Heart right ventricle (tissue), 16 donors: ENCODE results near the gene TTC9. TPM values are rescaled to one million over a fixed set of nuclear protein-coding genes. Genes with fewer than 3 reads are reported as not detected.
A peak's percentile ranks its signal among the peaks of the same experiment; 100 is the strongest.

Source experiments
- ATAC-seq, 8 donors: fragments of 200-7000 bp; cut with Tn5 transposase; one replicate each; pipeline ENCODE4 v1.9.1; 2020; ENCODE audit warnings: mild to moderate bottlenecking in 8 of 8, moderate library complexity in 8 of 8, moderate number of reproducible peaks in 1 of 8
- DNase-seq, 2 donors: peaks; one replicate each; pipeline ENCODE4 v3.0.0-alpha.2; 2020
- H3K27ac ChIP-seq, 10 donors: fragments of 200-600 bp; sonication (generic) in 2 of 10; one replicate each; pipeline versions ENCODE4 v1.5.0 to v1.8.0; 2020 to 2022; ENCODE audit warnings: mild to moderate bottlenecking in 3 of 10
- H3K27me3 ChIP-seq, 7 donors: fragments of 200-600 bp; one replicate each; pipeline ENCODE4 v1.8.0; 2021 to 2022; ENCODE audit warnings: mild to moderate bottlenecking in 2 of 7
- H3K36me3 ChIP-seq, 9 donors: fragments of 200-600 bp; sonication (generic) in 1 of 9; one replicate each; pipeline versions ENCODE4 v1.5.0 to v1.8.0; 2020 to 2022; ENCODE audit warnings: mild to moderate bottlenecking in 2 of 9
- H3K4me1 ChIP-seq, 9 donors: fragments of 200-600 bp; sonication (generic) in 1 of 9; one replicate each; pipeline versions ENCODE4 v1.5.0 to v1.8.0; 2020 to 2022; ENCODE audit warnings: mild to moderate bottlenecking in 4 of 9
- H3K4me3 ChIP-seq, 10 donors: fragments of 200-600 bp; sonication (generic) in 2 of 10; one replicate each; pipeline versions ENCODE4 v1.5.0 to v1.8.0; 2020 to 2022; ENCODE audit warnings: mild to moderate bottlenecking in 7 of 10, moderate library complexity in 2 of 10
- H3K9me3 ChIP-seq, 11 donors: fragments of 200-600 bp in 10 of 11; sonication (generic) in 2 of 11; one replicate each; pipeline versions ENCODE4 v1.5.0 to v1.8.0; 2013 to 2022; ENCODE audit warnings: mild to moderate bottlenecking in 2 of 11, control low read depth in 1 of 11, moderate library complexity in 1 of 11
- CTCF ChIP-seq, 9 donors: fragments of 200-600 bp; sonication (generic) in 2 of 9; IDR thresholded peaks; one replicate each; pipeline versions ENCODE4 v1.5.0 to v1.8.0; 2021 to 2022; ENCODE audit warnings: antibody characterized with exemption in 9 of 9, mild to moderate bottlenecking in 5 of 9, moderate library complexity in 1 of 9
- WGBS, 2 donors: extraction: QIAGEN DNeasy Blood & Tissue Kit; methylation state at CpG; one replicate each; pipeline ENCODE4 v1.1.7; 2013; ENCODE audit warnings: inconsistent platforms in 1 of 2; 5-methylcytosine and 5-hydroxymethylcytosine counted together
- intact Hi-C, 10 donors: fragments of 100-400 bp; cut with DNase I; formaldehyde crosslinking; loops; one replicate each; pipeline versions ENCODE4 v1.11.1 to v1.14.2; 2022
- polyA plus RNA-seq, 2 donors: library from polyadenylated mRNA; stranded (reverse); fragments of 200-250 nt; gene quantifications; one replicate each; pipeline ENCODE4 v1.2.3, GENCODE V29; 2013
- total RNA-seq, 10 donors: library from RNA; stranded (reverse); fragmentation: NEBNext Ultra II Directional in 3 of 10; extraction: Animal tissue kit (Norgen Biotek cat#: 25700) in 3 of 10; gene quantifications; one replicate each; pipeline versions ENCODE4 v1.2.1 to v1.2.4, GENCODE V29; 2021 to 2023
- donor health status: Arrhythmogenic right ventricular cardiomyopathy.
- donor health status: ischemic (EF 13 %, LVEDD 7.1; RV severe dilation, severe dysfunction).
- donor health status: healthy with polysubstance abuse.
- donor health status: DM: no; HTN: yes; CAD: no.
- donor health status: DM: no; HTN: no; CAD: no.
- donor health status: ischemic (EF 25% LVEDD 6.9; RV normal size, moderate dysfunction).
- donor health status: ischemic (EF 25% LVEDD 5.7; RV mildly dilated, moderate dysfunction).
- donor health status: healthy.
- donor health status: DM: yes; HTN: yes; CAD: no.
- donor health status: Ischemic cardiomyopathy.
- donor health status: ischemic (EF 35%, LVEDD 5.7; RV mildly dilated, moderate dysfunction).
- donor health status: nonischemic (EF 11% LVEDD 7.7; RV severe dilation, severe dysfunction).
- donor health status: DM: yes; HTN: yes; CAD: no.
- donor health status: PGD.
- donor health status: ischemic (EF 29% LVEDD 5.4; RV normal size, mild dysfunction).
- donor health status: nonischemic (EF 23%, LVEDD 6.1; RV moderate dilation, normal function).

TTC9 gene
- total and polyA plus RNA-seq, 12 donors: 0.22 to 2.9 (median 1.1) TPM

- DNase-seq (no peak), ATAC-seq (no peak)
- H3K36me3 ChIP-seq: no peaks in the 10 kb centered on the region
- no peak for TF ChIP-seq CTCF (IDR thresholded peaks at IDR 0.05)
- 93 to 97% methylated on average over 1 of the region's 1 CpG for WGBS, 2 donors
- H3K27ac ChIP-seq: no peak overlapping the region
- peaks cover 0 to 22% (median 16%) of the 10 kb centered on the region in 9 donors for H3K4me1 ChIP-seq
- H3K4me3 ChIP-seq: no peak overlapping the region
- H3K27me3 ChIP-seq: peaks cover 0 to 14% (median 8%) of the 10 kb centered on the region in 7 donors
- H3K9me3 ChIP-seq: no peaks in the 10 kb centered on the region
- intact Hi-C loops: loop anchor here in 8 of 10 donors (5.0 to 10.0 kb wide), 6 partner anchors 64 to 894 kb away; no protein-coding TSS in a partner anchor
Observed at GRCh38 chr14:70711451-70711850, 69.7 kb downstream of the TTC9 start.

GRCh38 chr14:70713096-70713495 is 71.4 kb downstream of the TTC9 start:
- no peaks in the 10 kb centered on the region for H3K9me3 ChIP-seq
- no peak for DNase-seq
- H3K4me3 ChIP-seq: no peak overlapping the region
- H3K27ac ChIP-seq: peak overlapping the region in 1 of 10 donors; percentile 73
- no peak for TF ChIP-seq CTCF (IDR thresholded peaks at IDR 0.05)
- H3K36me3 ChIP-seq: no peaks in the 10 kb centered on the region
- H3K27me3 ChIP-seq: peaks cover 0 to 16% (median 8%) of the 10 kb centered on the region in 7 donors
- H3K4me1 ChIP-seq: peaks cover 0 to 22% (median 12%) of the 10 kb centered on the region in 9 donors
- peak in 2 of 8 donors; percentile 9 to 54 for ATAC-seq
- intact Hi-C loops: loop anchor here in 8 of 10 donors (5.0 to 10.0 kb wide), 6 partner anchors 66 to 896 kb away; no protein-coding TSS in a partner anchor
- 85 to 95% methylated on average over 4 of the region's 4 CpGs for WGBS, 2 donors

GRCh38 chr14:70713511-70713916 is 71.8 kb downstream of the TTC9 start:
- DNase-seq: peak in 1 of 2 donors; percentile 6
- intact Hi-C loops: loop anchor here in 8 of 10 donors (5.0 to 10.0 kb wide), 6 partner anchors 66 to 896 kb away; no protein-coding TSS in a partner anchor

GRCh38 chr14:70714055-70714550 is 72.4 kb downstream of the TTC9 start:
- intact Hi-C loops: loop anchor here in 9 of 10 donors (1.0 to 10.0 kb wide), 8 partner anchors 67 to 897 kb away; no protein-coding TSS in a partner anchor
- WGBS, 2 donors: 17 to 19% methylated on average over 8 of the region's 8 CpGs
- peaks cover 0 to 16% (median 8%) of the 10 kb centered on the region in 7 donors for H3K27me3 ChIP-seq
- ATAC-seq (peak in 5 of 8 donors; percentile 23 to 49 (median 38)), DNase-seq (peak in 1 of 2 donors; percentile 50)
- TF ChIP-seq CTCF (IDR thresholded peaks at IDR 0.05): peak; percentile 47 to 81 (median 72)
- no peaks in the 10 kb centered on the region for H3K9me3 ChIP-seq
- peaks cover 0 to 22% (median 12%) of the 10 kb centered on the region in 9 donors for H3K4me1 ChIP-seq
- peak overlapping the region in 1 of 10 donors; percentile 1 for H3K4me3 ChIP-seq
- H3K36me3 ChIP-seq: no peaks in the 10 kb centered on the region
- H3K27ac ChIP-seq: peak overlapping the region in 2 of 10 donors; percentile 29 to 73

More at GRCh38 chr14:70713511-70713916, 71.8 kb downstream of the TTC9 start:
- WGBS, 2 donors: 29 to 30% methylated on average over 3 of the region's 3 CpGs
- ATAC-seq: peak in 6 of 8 donors; percentile 41 to 69 (median 54)
- TF ChIP-seq CTCF (IDR thresholded peaks at IDR 0.05): no peak
- Histone ChIP-seq H3K27me3 (peaks cover 0 to 16% (median 8%) of the 10 kb centered on the region in 7 donors), H3K36me3 (no peaks in the 10 kb centered on the region), H3K4me3 (peak overlapping the region in 2 of 10 donors; percentile 1 to 8), H3K27ac (peak overlapping the region in 4 of 10 donors; percentile 3 to 73 (median 40)), H3K4me1 (peaks cover 0 to 22% (median 12%) of the 10 kb centered on the region in 9 donors), H3K9me3 (no peaks in the 10 kb centered on the region)
